WTC11 (cell line): ENCODE measurements around the gene TMEM63B. TPM values are rescaled to one million over a fixed set of nuclear protein-coding genes. Genes with fewer than 3 reads are reported as not detected.

ENCODE experiments used
- ATAC-seq: fragments of 200-7000 bp; cut with Tn5 transposase; 2 replicates; pipeline ENCODE4 v1.10.0; 2021; ENCODE audit warnings: mild to moderate bottlenecking, moderate library complexity
- CTCF ChIA-PET: fragments of 300-600 bp; sonication (Branson Sonifier 250); formaldehyde crosslinking; loops from one replicate; lab custom pipeline; 2021; ENCODE audit warnings: antibody characterized with exemption; lab: Charles Lee
- POLR2A ChIA-PET: fragments of 350-600 bp; sonication (Branson Sonifier 250); formaldehyde crosslinking; loops from one replicate; lab custom pipeline; 2021; ENCODE audit warnings: antibody characterized with exemption; lab: Charles Lee
- DNase-seq: peaks from one replicate; pipeline ENCODE4 v3.0.0; 2021; ENCODE audit warnings: low spot score
- H3K27ac Mint-ChIP-seq: 2 replicates; pipeline ENCODE4 v1.8.0; 2021; ENCODE audit warnings: mixed read lengths
- H3K27me3 Mint-ChIP-seq: 2 replicates; pipeline ENCODE4 v1.8.0; 2021; ENCODE audit warnings: low read depth, mild to moderate bottlenecking, moderate library complexity, mixed read lengths
- H3K36me3 Mint-ChIP-seq: 2 replicates; pipeline ENCODE4 v1.8.0; 2021; ENCODE audit warnings: mixed read lengths
- H3K4me1 Mint-ChIP-seq: 2 replicates; pipeline ENCODE4 v1.8.0; 2022; ENCODE audit warnings: mixed read lengths
- H3K4me3 Mint-ChIP-seq: 2 replicates; pipeline ENCODE4 v1.8.0; 2021; ENCODE audit warnings: mild to moderate bottlenecking, moderate library complexity, mixed read lengths
- H3K9me3 Mint-ChIP-seq: 2 replicates; pipeline ENCODE4 v1.8.0; 2021; ENCODE audit warnings: mixed read lengths
- CBFB ChIP-seq: sonication (generic); formaldehyde crosslinking; IDR thresholded peaks from 2 replicates; pipeline ENCODE4 v1.8.1; 2022; ENCODE audit warnings: mild to moderate bottlenecking, low read depth, missing genetic modification reagents
- CREB1 ChIP-seq: sonication (generic); formaldehyde crosslinking; IDR thresholded peaks from 2 replicates; pipeline ENCODE4 v1.8.0; 2023; ENCODE audit warnings: mild to moderate bottlenecking, missing genetic modification reagents
- GRHL2 ChIP-seq: fragments of 250-450 bp; sonication (Bioruptor Pico); IDR thresholded peaks from 2 replicates; pipeline ENCODE4 v1.8.0; 2022; ENCODE audit warnings: mild to moderate bottlenecking, moderate library complexity; ENCODE audit not compliant: insufficient replicate concordance, severe bottlenecking
- PRRX2 ChIP-seq: fragments of 250-450 bp; sonication (Bioruptor Pico); IDR thresholded peaks from 2 replicates; pipeline ENCODE4 v1.8.0; 2021; ENCODE audit warnings: mild to moderate bottlenecking
- RELA ChIP-seq: sonication (generic); formaldehyde crosslinking; IDR thresholded peaks from 2 replicates; pipeline ENCODE4 v1.8.1; 2022; ENCODE audit warnings: missing genetic modification reagents, mild to moderate bottlenecking, borderline replicate concordance
- TEAD1 ChIP-seq: sonication (generic); formaldehyde crosslinking; IDR thresholded peaks from 2 replicates; pipeline ENCODE4 v1.8.0; 2022; ENCODE audit warnings: mild to moderate bottlenecking, missing genetic modification reagents
- TEAD4 ChIP-seq: sonication (generic); formaldehyde crosslinking; IDR thresholded peaks from 2 replicates; pipeline ENCODE4 v1.8.0; 2022; ENCODE audit warnings: mild to moderate bottlenecking, missing genetic modification reagents
- ZNF232 ChIP-seq: sonication (generic); formaldehyde crosslinking; IDR thresholded peaks from 2 replicates; pipeline ENCODE4 v1.8.0; 2022; ENCODE audit warnings: mild to moderate bottlenecking, missing genetic modification reagents
- ZNF416 ChIP-seq: fragments of 250-450 bp; sonication (Bioruptor Pico); IDR thresholded peaks from 2 replicates; pipeline ENCODE4 v1.9.0; 2021; ENCODE audit warnings: mild to moderate bottlenecking, inconsistent platforms
- ZNF671 ChIP-seq: fragments of 250-450 bp; sonication (Bioruptor Pico); IDR thresholded peaks from 2 replicates; pipeline ENCODE4 v1.8.0; 2021; ENCODE audit warnings: mild to moderate bottlenecking
- total RNA-seq: library from RNA; stranded (reverse); gene quantifications from 3 replicates; pipeline ENCODE4 v1.2.3, GENCODE V29; 2021
- TF ChIP-seq, protein P1 (sequence below): sonication (generic); formaldehyde crosslinking; IDR thresholded peaks from 2 replicates; pipeline ENCODE4 v1.8.1; 2023; ENCODE audit warnings: mild to moderate bottlenecking, missing genetic modification reagents
- TF ChIP-seq, protein P2 (sequence below): fragments of 250-450 bp; sonication (Bioruptor Pico); IDR thresholded peaks from 2 replicates; pipeline ENCODE4 v1.9.0; 2021; ENCODE audit warnings: mild to moderate bottlenecking
- TF ChIP-seq, protein P3 (sequence below): sonication (generic); formaldehyde crosslinking; IDR thresholded peaks from 2 replicates; pipeline ENCODE4 v1.8.1; 2023; ENCODE audit warnings: mild to moderate bottlenecking, missing genetic modification reagents, moderate library complexity
- TF ChIP-seq, protein P4 (sequence below): sonication (generic); formaldehyde crosslinking; IDR thresholded peaks from 2 replicates; pipeline ENCODE4 v1.8.0; 2023; ENCODE audit warnings: missing genetic modification reagents, mild to moderate bottlenecking, borderline replicate concordance
- TF ChIP-seq, protein P5 (sequence below): sonication (generic); formaldehyde crosslinking; IDR thresholded peaks from 2 replicates; pipeline ENCODE4 v1.8.1; 2023; ENCODE audit warnings: mild to moderate bottlenecking, missing genetic modification reagents
- TF ChIP-seq, protein P6 (sequence below): fragments of 250-450 bp; sonication (Bioruptor Pico); IDR thresholded peaks from 2 replicates; pipeline ENCODE4 v1.8.0; 2021; ENCODE audit warnings: mild to moderate bottlenecking

Gene TMEM63B
- total RNA-seq, 1 experiment from 2014 or later: 72.8 TPM

DNA sequence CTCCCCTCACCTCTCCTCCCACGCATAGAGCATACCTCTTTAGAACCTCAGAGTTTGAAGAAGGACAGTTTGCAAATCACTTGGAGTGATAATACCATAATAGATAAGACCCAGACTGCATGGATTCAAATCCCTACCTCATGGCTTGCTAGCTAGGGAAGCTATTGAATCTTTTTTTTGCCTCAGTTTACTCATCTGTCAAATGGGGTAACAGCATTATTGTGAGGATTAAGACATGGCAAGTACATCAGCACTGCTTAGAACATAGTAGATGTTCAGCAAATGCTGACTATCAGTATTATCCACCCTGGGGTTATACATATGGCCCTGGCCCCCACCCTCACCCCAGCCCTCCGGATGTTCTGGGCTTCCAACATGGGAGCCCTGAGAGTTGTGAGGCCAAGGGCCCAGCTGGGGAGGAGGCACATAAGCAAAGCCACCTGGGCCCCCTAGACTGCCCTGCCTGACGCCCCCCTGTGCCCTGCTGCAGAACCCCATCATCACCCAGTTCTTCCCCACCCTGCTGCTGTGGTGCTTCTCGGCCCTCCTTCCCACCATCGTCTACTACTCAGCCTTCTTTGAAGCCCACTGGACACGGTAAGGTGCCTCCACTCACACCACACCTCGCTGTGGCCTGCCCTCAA is 22.1 kb downstream of the TMEM63B start:
- DNase-seq (no peak), ATAC-seq (no peak)
- Mint-ChIP-seq H3K4me3 (no peak overlapping the region), H3K27ac (no peak overlapping the region), H3K9me3 (no peaks in the 10 kb centered on the region), H3K27me3 (no peaks in the 10 kb centered on the region), H3K4me1 (peaks cover 4% of the 10 kb centered on the region), H3K36me3 (peaks cover 37% of the 10 kb centered on the region)
- no peak for TF ChIP-seq PRRX2 (CRISPR knock-in tag)
- TF ChIP-seq RELA (CRISPR knock-in tag): no peak
- TF ChIP-seq, protein P1, sequence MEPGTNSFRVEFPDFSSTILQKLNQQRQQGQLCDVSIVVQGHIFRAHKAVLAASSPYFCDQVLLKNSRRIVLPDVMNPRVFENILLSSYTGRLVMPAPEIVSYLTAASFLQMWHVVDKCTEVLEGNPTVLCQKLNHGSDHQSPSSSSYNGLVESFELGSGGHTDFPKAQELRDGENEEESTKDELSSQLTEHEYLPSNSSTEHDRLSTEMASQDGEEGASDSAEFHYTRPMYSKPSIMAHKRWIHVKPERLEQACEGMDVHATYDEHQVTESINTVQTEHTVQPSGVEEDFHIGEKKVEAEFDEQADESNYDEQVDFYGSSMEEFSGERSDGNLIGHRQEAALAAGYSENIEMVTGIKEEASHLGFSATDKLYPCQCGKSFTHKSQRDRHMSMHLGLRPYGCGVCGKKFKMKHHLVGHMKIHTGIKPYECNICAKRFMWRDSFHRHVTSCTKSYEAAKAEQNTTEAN (CRISPR knock-in tag): no peak
- TF ChIP-seq, protein P2, sequence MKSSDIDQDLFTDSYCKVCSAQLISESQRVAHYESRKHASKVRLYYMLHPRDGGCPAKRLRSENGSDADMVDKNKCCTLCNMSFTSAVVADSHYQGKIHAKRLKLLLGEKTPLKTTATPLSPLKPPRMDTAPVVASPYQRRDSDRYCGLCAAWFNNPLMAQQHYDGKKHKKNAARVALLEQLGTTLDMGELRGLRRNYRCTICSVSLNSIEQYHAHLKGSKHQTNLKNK (CRISPR knock-in tag): no peak
- TF ChIP-seq, protein P3, sequence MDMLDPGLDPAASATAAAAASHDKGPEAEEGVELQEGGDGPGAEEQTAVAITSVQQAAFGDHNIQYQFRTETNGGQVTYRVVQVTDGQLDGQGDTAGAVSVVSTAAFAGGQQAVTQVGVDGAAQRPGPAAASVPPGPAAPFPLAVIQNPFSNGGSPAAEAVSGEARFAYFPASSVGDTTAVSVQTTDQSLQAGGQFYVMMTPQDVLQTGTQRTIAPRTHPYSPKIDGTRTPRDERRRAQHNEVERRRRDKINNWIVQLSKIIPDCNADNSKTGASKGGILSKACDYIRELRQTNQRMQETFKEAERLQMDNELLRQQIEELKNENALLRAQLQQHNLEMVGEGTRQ (CRISPR knock-in tag): no peak
- no peak for TF ChIP-seq ZNF232 (CRISPR knock-in tag)
- no peak for TF ChIP-seq TEAD1
- TF ChIP-seq, protein P4, sequence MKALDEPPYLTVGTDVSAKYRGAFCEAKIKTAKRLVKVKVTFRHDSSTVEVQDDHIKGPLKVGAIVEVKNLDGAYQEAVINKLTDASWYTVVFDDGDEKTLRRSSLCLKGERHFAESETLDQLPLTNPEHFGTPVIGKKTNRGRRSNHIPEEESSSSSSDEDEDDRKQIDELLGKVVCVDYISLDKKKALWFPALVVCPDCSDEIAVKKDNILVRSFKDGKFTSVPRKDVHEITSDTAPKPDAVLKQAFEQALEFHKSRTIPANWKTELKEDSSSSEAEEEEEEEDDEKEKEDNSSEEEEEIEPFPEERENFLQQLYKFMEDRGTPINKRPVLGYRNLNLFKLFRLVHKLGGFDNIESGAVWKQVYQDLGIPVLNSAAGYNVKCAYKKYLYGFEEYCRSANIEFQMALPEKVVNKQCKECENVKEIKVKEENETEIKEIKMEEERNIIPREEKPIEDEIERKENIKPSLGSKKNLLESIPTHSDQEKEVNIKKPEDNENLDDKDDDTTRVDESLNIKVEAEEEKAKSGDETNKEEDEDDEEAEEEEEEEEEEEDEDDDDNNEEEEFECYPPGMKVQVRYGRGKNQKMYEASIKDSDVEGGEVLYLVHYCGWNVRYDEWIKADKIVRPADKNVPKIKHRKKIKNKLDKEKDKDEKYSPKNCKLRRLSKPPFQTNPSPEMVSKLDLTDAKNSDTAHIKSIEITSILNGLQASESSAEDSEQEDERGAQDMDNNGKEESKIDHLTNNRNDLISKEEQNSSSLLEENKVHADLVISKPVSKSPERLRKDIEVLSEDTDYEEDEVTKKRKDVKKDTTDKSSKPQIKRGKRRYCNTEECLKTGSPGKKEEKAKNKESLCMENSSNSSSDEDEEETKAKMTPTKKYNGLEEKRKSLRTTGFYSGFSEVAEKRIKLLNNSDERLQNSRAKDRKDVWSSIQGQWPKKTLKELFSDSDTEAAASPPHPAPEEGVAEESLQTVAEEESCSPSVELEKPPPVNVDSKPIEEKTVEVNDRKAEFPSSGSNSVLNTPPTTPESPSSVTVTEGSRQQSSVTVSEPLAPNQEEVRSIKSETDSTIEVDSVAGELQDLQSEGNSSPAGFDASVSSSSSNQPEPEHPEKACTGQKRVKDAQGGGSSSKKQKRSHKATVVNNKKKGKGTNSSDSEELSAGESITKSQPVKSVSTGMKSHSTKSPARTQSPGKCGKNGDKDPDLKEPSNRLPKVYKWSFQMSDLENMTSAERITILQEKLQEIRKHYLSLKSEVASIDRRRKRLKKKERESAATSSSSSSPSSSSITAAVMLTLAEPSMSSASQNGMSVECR (CRISPR knock-in tag): no peak
- TF ChIP-seq ZNF671 (CRISPR knock-in tag): no peak
- no peak for TF ChIP-seq GRHL2 (CRISPR knock-in tag)
- no peak for TF ChIP-seq CBFB (CRISPR knock-in tag)
- no peak for TF ChIP-seq CREB1 (CRISPR knock-in tag)
- no peak for TF ChIP-seq ZNF416 (CRISPR knock-in tag)
- no peak for TF ChIP-seq TEAD4 (CRISPR knock-in tag)
- TF ChIP-seq, protein P5, sequence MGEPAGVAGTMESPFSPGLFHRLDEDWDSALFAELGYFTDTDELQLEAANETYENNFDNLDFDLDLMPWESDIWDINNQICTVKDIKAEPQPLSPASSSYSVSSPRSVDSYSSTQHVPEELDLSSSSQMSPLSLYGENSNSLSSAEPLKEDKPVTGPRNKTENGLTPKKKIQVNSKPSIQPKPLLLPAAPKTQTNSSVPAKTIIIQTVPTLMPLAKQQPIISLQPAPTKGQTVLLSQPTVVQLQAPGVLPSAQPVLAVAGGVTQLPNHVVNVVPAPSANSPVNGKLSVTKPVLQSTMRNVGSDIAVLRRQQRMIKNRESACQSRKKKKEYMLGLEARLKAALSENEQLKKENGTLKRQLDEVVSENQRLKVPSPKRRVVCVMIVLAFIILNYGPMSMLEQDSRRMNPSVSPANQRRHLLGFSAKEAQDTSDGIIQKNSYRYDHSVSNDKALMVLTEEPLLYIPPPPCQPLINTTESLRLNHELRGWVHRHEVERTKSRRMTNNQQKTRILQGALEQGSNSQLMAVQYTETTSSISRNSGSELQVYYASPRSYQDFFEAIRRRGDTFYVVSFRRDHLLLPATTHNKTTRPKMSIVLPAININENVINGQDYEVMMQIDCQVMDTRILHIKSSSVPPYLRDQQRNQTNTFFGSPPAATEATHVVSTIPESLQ: no peak
- TF ChIP-seq, protein P6, sequence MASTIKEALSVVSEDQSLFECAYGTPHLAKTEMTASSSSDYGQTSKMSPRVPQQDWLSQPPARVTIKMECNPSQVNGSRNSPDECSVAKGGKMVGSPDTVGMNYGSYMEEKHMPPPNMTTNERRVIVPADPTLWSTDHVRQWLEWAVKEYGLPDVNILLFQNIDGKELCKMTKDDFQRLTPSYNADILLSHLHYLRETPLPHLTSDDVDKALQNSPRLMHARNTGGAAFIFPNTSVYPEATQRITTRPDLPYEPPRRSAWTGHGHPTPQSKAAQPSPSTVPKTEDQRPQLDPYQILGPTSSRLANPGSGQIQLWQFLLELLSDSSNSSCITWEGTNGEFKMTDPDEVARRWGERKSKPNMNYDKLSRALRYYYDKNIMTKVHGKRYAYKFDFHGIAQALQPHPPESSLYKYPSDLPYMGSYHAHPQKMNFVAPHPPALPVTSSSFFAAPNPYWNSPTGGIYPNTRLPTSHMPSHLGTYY (CRISPR knock-in tag): no peak
- POLR2A ChIA-PET: no interaction called here
- CTCF ChIA-PET: no interaction called here
